Caco-2 (cell line): ENCODE data around the gene RAB35. TPM values are rescaled to one million over a fixed set of nuclear protein-coding genes. Genes with fewer than 3 reads are reported as not detected.

Source experiments
- Bru-seq: library from RNA; stranded (reverse); fragments of 400-500 nt; gene quantifications from one replicate; lab custom pipeline; 2021; lab: Mats Ljungman, UMichigan
- BruChase-seq, 2 experiments: library from RNA; stranded (reverse); fragments of 400-500 nt; gene quantifications; one replicate each; lab custom pipeline; 2021; lab: Mats Ljungman, UMichigan
- BruUV-seq: library from RNA; stranded (reverse); fragments of 400-500 nt; replicated peaks from 2 replicates; lab custom pipeline; 2021; lab: Mats Ljungman, UMichigan
- CTCF ChIA-PET: fragments of 300-600 bp; sonication (Branson Sonifier 250); formaldehyde crosslinking; loops from one replicate; lab custom pipeline; 2022; ENCODE audit warnings: antibody characterized with exemption; lab: Charles Lee
- POLR2A ChIA-PET: fragments of 300-600 bp; sonication (Branson Sonifier 250); formaldehyde crosslinking; loops from one replicate; lab custom pipeline; 2022; ENCODE audit warnings: antibody characterized with exemption; lab: Charles Lee
- DNase-seq, 2 experiments: peaks; one replicate each; pipeline versions ENCODE4 v3.0.0 to v3.0.0-alpha.2; 2020 to 2022
- H3K27me3 ChIP-seq: replicated peaks from 2 replicates; pipeline ENCODE4 v1.6.0; 2011; ENCODE audit warnings: low read length; ENCODE audit not compliant: control insufficient read depth, insufficient read depth
- H3K36me3 ChIP-seq: 2 replicates; pipeline ENCODE4 v1.5.1; 2011; ENCODE audit warnings: low read length; ENCODE audit not compliant: control insufficient read depth, insufficient read depth
- H3K4me1 ChIP-seq: fragments of 250-450 bp; sonication (Bioruptor Pico); 2 replicates; pipeline ENCODE4 v1.5.1; 2020; ENCODE audit warnings: mild to moderate bottlenecking
- H3K4me3 ChIP-seq: 2 replicates; pipeline ENCODE4 v1.5.1; 2011; ENCODE audit warnings: low read depth, mild to moderate bottlenecking, control low read depth, low read length
- H3K9me3 ChIP-seq: fragments of 250-450 bp; sonication (Bioruptor Pico); 2 replicates; pipeline ENCODE4 v1.5.1; 2020; ENCODE audit warnings: mild to moderate bottlenecking, moderate library complexity
- H3K27ac Mint-ChIP-seq: one replicate; pipeline ENCODE4 v1.8.0; 2022; ENCODE audit warnings: mixed read lengths; ENCODE audit not compliant: unreplicated experiment
- H3K27me3 Mint-ChIP-seq: one replicate; pipeline ENCODE4 v1.8.0; 2022; ENCODE audit warnings: mixed read lengths; ENCODE audit not compliant: insufficient read depth, unreplicated experiment
- H3K36me3 Mint-ChIP-seq: one replicate; pipeline ENCODE4 v1.8.0; 2022; ENCODE audit warnings: mild to moderate bottlenecking, mixed read lengths; ENCODE audit not compliant: insufficient read depth, unreplicated experiment
- H3K4me1 Mint-ChIP-seq: one replicate; pipeline ENCODE4 v1.8.0; 2022; ENCODE audit warnings: low read depth, mixed read lengths; ENCODE audit not compliant: unreplicated experiment
- H3K4me3 Mint-ChIP-seq: one replicate; pipeline ENCODE4 v1.8.0; 2022; ENCODE audit warnings: mild to moderate bottlenecking, moderate library complexity, mixed read lengths; ENCODE audit not compliant: unreplicated experiment
- H3K9me3 Mint-ChIP-seq: one replicate; pipeline ENCODE4 v1.8.0; 2022; ENCODE audit warnings: mixed read lengths; ENCODE audit not compliant: unreplicated experiment
- intact Hi-C: fragments of 100-400 bp; cut with micrococcal nuclease; formaldehyde crosslinking; loops from one replicate; pipeline ENCODE4 v1.10.0; 2022; ENCODE audit not compliant: unreplicated experiment
- long read RNA-seq: library from polyadenylated mRNA; stranded (forward); transcript quantifications from one replicate; pipeline ENCODE4 v2.0.0, GENCODE V29; 2022
- total RNA-seq: library from RNA; stranded (reverse); gene quantifications from 2 replicates; pipeline ENCODE4 v1.2.3, GENCODE V29; 2022
- TF ChIP-seq, protein P1 (sequence below), 2 experiments: fragments of 200-600 bp in 1 of 2; IDR thresholded peaks; 1 replicate in 1 of 2; 2 replicates in 1 of 2; pipeline versions ENCODE4 v1.5.1 to v1.8.0; 2011 to 2022; ENCODE audit warnings: antibody characterized with exemption in 1 of 2, control low read depth in 1 of 2, inconsistent platforms in 1 of 2, low read depth in 1 of 2, low read length in 1 of 2, mild to moderate bottlenecking in 1 of 2, moderate library complexity in 1 of 2; ENCODE audit not compliant: insufficient read depth in 1 of 2, severe bottlenecking in 1 of 2, unreplicated experiment in 1 of 2

Gene RAB35
- total RNA-seq (65.1 and 72.0 TPM in 2 replicates), Bru-seq, nascent RNA (percentile 70 among the genes with signal in this experiment), BruChase-seq, experiment 1, labeled RNA remaining after a 2-hour chase (percentile 83 among the genes with signal in this experiment), BruChase-seq, experiment 2, labeled RNA remaining after a 6-hour chase (percentile 82 among the genes with signal in this experiment)
- long read RNA-seq, transcript RAB35-201 (6 exons, 2,945 nt) = major isoform, 25 of 33 reads
- long read RNA-seq, partial matches to known transcripts = 2 of 33 reads
- long read RNA-seq, other reads (novel, unspliced or antisense) = 3 of 33 reads

DNA sequence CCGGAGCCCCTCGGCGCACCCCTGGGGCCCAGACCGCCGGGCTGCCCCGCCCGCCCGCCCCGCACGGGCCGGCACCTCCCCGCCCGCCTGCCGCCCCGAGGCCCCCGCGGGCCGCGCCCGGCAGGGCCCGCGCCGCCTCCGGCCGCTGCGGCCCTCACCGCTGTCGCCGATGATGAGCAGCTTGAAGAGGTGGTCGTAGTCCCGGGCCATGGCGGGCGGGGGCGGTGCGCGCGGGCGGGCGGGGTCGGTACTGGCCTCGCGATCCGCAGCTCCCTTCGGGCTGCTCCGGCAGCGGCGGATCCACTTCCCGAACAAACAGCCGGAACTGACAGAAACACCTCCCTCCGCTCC, at the start of gene RAB35:
Gene RAB35 (minus strand): TSS at position 313 of the 351 bp plus-strand sequence. CDS start 103 bp downstream, at position 210.
- Mint-ChIP-seq H3K36me3 (peaks cover 74% of the 10 kb centered on the region), H3K27ac (peak within 1 kb of the TSS; percentile 92), H3K4me3 (peak within 1 kb of the TSS; percentile 84), H3K9me3 (no peaks in the 10 kb centered on the region), H3K4me1 (peaks cover 24% of the 10 kb centered on the region), H3K27me3 (no peaks in the 10 kb centered on the region)
- ChIA-PET CTCF (interaction anchor here (1.4 to 2.2 kb wide), 2 partner anchors 29 to 112 kb away, joined by 9 to 11 read pairs; no protein-coding TSS in a partner anchor), POLR2A (interaction anchor here (0.7 to 2.6 kb wide), 5 partner anchors 9 to 176 kb away, joined by 6 to 36 read pairs (median 11); partner anchors contain the start of genes RNU4-1, RNU4-2 and RPLP0)
- no peak for DNase-seq
- intact Hi-C loops = loop anchor here (1.0 kb wide), 1 partner anchor 11 kb away; no protein-coding TSS in a partner anchor
- Histone ChIP-seq H3K27me3 (no peaks in the 10 kb centered on the region), H3K36me3 (peaks cover 2% of the 10 kb centered on the region; the same call in 1 of the 2 replicates), H3K4me3 (peak within 1 kb of the TSS; percentile 86), H3K4me1 (peaks cover 26% of the 10 kb centered on the region), H3K9me3 (no peaks in the 10 kb centered on the region)
- TF ChIP-seq, protein P1, sequence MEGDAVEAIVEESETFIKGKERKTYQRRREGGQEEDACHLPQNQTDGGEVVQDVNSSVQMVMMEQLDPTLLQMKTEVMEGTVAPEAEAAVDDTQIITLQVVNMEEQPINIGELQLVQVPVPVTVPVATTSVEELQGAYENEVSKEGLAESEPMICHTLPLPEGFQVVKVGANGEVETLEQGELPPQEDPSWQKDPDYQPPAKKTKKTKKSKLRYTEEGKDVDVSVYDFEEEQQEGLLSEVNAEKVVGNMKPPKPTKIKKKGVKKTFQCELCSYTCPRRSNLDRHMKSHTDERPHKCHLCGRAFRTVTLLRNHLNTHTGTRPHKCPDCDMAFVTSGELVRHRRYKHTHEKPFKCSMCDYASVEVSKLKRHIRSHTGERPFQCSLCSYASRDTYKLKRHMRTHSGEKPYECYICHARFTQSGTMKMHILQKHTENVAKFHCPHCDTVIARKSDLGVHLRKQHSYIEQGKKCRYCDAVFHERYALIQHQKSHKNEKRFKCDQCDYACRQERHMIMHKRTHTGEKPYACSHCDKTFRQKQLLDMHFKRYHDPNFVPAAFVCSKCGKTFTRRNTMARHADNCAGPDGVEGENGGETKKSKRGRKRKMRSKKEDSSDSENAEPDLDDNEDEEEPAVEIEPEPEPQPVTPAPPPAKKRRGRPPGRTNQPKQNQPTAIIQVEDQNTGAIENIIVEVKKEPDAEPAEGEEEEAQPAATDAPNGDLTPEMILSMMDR (IDR thresholded peaks at IDR 0.05; ENCODE audit: insufficient read depth in 1 of 2, low read depth in 1 of 2, low read length in 1 of 2, severe bottlenecking in 1 of 2, unreplicated experiment in 1 of 2) = no peak
- BruUV-seq = no TSS peak

DNA sequence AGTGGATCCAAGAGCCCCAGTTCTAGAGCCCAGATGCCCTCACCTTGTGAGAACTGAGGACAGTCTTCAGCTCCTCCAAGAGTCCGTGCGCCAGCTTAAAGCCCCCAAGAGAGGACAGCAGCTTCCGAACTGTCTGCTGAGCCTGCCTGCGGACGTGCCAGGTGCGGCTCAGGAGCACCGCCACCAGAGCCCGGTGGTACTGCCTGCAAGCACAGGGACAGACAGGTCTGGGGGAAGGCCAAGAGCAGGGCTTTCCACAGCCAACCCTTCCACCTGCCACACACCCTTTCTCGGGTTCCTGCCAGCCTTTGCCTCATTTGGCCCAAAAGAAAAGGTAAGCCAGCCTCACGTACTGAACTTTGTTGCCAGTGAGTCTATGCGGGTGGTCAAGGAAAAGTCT, 47.7 kb upstream of the RAB35 start:
- peaks cover 7% of the 10 kb centered on the region for H3K36me3 ChIP-seq
- H3K36me3 Mint-ChIP-seq = peaks cover 73% of the 10 kb centered on the region

GRCh38 chr12:120162763-120163162, 46.2 kb upstream of the RAB35 start:
- Histone ChIP-seq H3K4me1 (no peaks in the 10 kb centered on the region), H3K4me3 (no peak overlapping the region), H3K9me3 (no peaks in the 10 kb centered on the region), H3K27me3 (no peaks in the 10 kb centered on the region), H3K36me3 (peaks cover 11% of the 10 kb centered on the region)
- ChIA-PET CTCF (no interaction called here), POLR2A (no interaction called here)
- intact Hi-C loops = no loop called here
- no peaks in the 10 kb centered on the region for H3K9me3 Mint-ChIP-seq
- DNase-seq = no peak
- no peak overlapping the region for H3K4me3 Mint-ChIP-seq
- no TSS peak for BruUV-seq
- H3K36me3 Mint-ChIP-seq = peaks cover 76% of the 10 kb centered on the region
- TF ChIP-seq, protein P1 (IDR thresholded peaks at IDR 0.05; ENCODE audit: insufficient read depth in 1 of 2, low read depth in 1 of 2, low read length in 1 of 2, severe bottlenecking in 1 of 2, unreplicated experiment in 1 of 2) = no peak
- no peaks in the 10 kb centered on the region for H3K4me1 Mint-ChIP-seq
- no peaks in the 10 kb centered on the region for H3K27me3 Mint-ChIP-seq
- H3K27ac Mint-ChIP-seq = no peak overlapping the region

More for the DNA sequence above, 47.7 kb upstream of the RAB35 start:
- TF ChIP-seq, protein P1 (IDR thresholded peaks at IDR 0.05; ENCODE audit: insufficient read depth in 1 of 2, low read depth in 1 of 2, low read length in 1 of 2, severe bottlenecking in 1 of 2, unreplicated experiment in 1 of 2) = no peak
- Histone ChIP-seq H3K27me3 (no peaks in the 10 kb centered on the region), H3K4me3 (no peak overlapping the region), H3K4me1 (no peaks in the 10 kb centered on the region), H3K9me3 (no peaks in the 10 kb centered on the region)
- intact Hi-C loops = no loop called here
- H3K27me3 Mint-ChIP-seq = no peaks in the 10 kb centered on the region
- BruUV-seq = no TSS peak
- DNase-seq = no peak
- H3K27ac Mint-ChIP-seq = no peak overlapping the region
- H3K4me3 Mint-ChIP-seq = no peak overlapping the region
- POLR2A ChIA-PET = no interaction called here
- no peaks in the 10 kb centered on the region for H3K4me1 Mint-ChIP-seq
- CTCF ChIA-PET = no interaction called here
- no peaks in the 10 kb centered on the region for H3K9me3 Mint-ChIP-seq
